PFSK-1 (cell line): ENCODE results near the gene TUBGCP5.

Experiments
- FOXP2 ChIP-seq: optimal IDR thresholded peaks from 2 replicates; pipeline ENCODE3; 2011; ENCODE audit warnings: borderline replicate concordance, control low read depth, inconsistent platforms; ENCODE audit not compliant: insufficient read depth; ENCODE audit errors: extremely low read length, extremely low read depth
- POLR2AphosphoS5 ChIP-seq: IDR thresholded peaks from 2 replicates; pipeline ENCODE4 v1.6.1; 2012; ENCODE audit warnings: low read depth, mild to moderate bottlenecking, control low read depth, low read length, moderate library complexity
- SIN3A ChIP-seq: IDR thresholded peaks from 2 replicates; pipeline ENCODE4 v1.6.1; 2012; ENCODE audit warnings: mild to moderate bottlenecking, low read length, moderate library complexity, borderline replicate concordance; ENCODE audit not compliant: insufficient read depth
- TAF1 ChIP-seq: IDR thresholded peaks from 2 replicates; pipeline ENCODE4 v1.6.1; 2012; ENCODE audit warnings: low read length, control low read depth, borderline replicate concordance; ENCODE audit not compliant: insufficient read depth
- TF ChIP-seq, protein P1 (sequence below), 2 experiments: IDR thresholded peaks; 2 replicates each; pipeline versions ENCODE4 v1.6.1 to v1.8.0; 2011 to 2012; ENCODE audit warnings: low read depth in 2 of 2, low read length in 2 of 2, control low read depth in 1 of 2, inconsistent platforms in 1 of 2, mild to moderate bottlenecking in 1 of 2, moderate library complexity in 1 of 2; ENCODE audit not compliant: insufficient read depth in 1 of 2

Gene TUBGCP5

DNA sequence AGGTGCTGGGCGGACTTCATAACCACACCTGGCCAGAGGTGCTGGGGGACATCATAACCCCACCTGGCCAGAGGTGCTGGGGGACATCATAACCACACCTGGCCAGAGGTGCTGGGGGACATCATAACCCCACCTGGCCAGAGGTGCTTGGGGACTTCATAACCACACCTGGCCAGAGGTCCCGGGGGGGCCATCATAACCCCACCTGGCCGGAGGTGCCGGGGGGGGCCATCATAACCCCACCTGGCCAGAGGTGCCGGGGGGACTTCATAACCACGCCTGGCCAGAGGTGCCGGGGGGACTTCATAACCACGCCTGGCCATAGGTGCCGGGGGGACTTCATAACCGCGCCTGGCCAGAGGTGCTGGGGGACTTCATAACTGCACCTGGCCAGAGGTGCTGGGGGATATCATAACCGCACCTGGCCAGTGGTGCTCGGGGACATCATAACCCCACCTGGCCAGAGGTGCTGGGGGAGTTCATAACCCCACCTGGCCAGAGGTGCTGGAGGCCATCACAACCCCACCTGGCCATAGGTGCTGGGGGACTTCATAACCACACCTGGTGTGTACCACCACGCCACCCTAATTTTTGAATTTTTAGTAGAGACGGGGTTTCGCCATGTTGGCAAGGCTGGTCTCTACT is 10.7 kb upstream of the TUBGCP5 start:
- no peak for TF ChIP-seq TAF1
- TF ChIP-seq, protein P1, sequence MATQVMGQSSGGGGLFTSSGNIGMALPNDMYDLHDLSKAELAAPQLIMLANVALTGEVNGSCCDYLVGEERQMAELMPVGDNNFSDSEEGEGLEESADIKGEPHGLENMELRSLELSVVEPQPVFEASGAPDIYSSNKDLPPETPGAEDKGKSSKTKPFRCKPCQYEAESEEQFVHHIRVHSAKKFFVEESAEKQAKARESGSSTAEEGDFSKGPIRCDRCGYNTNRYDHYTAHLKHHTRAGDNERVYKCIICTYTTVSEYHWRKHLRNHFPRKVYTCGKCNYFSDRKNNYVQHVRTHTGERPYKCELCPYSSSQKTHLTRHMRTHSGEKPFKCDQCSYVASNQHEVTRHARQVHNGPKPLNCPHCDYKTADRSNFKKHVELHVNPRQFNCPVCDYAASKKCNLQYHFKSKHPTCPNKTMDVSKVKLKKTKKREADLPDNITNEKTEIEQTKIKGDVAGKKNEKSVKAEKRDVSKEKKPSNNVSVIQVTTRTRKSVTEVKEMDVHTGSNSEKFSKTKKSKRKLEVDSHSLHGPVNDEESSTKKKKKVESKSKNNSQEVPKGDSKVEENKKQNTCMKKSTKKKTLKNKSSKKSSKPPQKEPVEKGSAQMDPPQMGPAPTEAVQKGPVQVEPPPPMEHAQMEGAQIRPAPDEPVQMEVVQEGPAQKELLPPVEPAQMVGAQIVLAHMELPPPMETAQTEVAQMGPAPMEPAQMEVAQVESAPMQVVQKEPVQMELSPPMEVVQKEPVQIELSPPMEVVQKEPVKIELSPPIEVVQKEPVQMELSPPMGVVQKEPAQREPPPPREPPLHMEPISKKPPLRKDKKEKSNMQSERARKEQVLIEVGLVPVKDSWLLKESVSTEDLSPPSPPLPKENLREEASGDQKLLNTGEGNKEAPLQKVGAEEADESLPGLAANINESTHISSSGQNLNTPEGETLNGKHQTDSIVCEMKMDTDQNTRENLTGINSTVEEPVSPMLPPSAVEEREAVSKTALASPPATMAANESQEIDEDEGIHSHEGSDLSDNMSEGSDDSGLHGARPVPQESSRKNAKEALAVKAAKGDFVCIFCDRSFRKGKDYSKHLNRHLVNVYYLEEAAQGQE (IDR thresholded peaks at IDR 0.05; ENCODE audit: insufficient read depth in 1 of 2, low read depth in 2 of 2, low read length in 2 of 2) = no peak
- TF ChIP-seq POLR2AphosphoS5 = no peak
- TF ChIP-seq FOXP2 = no peak
- no peak for TF ChIP-seq SIN3A

DNA sequence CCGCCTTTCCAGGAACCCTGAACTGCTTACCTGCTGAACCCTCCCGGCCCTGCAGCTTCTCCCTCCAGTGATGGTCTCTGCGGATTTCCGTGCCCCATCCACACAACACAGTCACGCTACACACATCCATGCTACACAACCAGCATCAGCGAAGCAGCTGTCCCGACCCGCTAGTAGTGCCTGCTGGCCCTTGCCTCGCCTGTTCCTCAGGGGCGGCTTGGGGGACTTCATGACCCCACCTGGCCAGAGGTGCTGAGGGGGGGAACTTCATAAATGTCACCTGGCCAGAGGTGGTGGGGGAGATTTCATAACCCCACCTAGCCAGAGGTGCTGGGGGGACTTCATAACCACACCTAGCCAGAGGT is 530 bp upstream of the TUBGCP5 start:
- no peak for TF ChIP-seq POLR2AphosphoS5
- TF ChIP-seq, protein P1 (IDR thresholded peaks at IDR 0.05; ENCODE audit: insufficient read depth in 1 of 2, low read depth in 2 of 2, low read length in 2 of 2) = no peak
- no peak for TF ChIP-seq FOXP2
- TF ChIP-seq TAF1 = no peak
- TF ChIP-seq SIN3A = no peak

DNA sequence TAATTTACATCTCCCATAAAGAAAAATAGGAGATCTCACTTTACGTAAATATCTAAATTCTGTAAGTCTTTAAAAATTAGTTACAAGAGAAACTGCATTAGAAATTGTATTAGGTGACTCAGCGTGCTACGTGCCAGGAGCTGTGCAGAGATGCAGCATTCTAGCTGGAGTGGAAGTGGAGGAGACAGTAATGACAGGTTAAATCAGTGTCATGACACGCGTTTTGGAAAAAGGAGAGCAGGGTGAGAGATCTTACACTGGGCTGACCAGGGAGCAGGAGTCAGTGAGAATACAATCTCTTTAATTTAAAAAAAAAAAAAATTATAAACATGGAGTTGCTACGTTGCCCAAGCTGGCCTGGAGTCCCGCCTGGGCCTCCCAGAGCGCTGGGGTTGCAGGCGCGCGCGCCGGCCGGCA is 635 bp downstream of the TUBGCP5 start:
- TF ChIP-seq SIN3A (no peak), FOXP2 (no peak), TAF1 (no peak), POLR2AphosphoS5 (no peak)
- TF ChIP-seq, protein P1 (IDR thresholded peaks at IDR 0.05; ENCODE audit: insufficient read depth in 1 of 2, low read depth in 2 of 2, low read length in 2 of 2) = no peak

DNA sequence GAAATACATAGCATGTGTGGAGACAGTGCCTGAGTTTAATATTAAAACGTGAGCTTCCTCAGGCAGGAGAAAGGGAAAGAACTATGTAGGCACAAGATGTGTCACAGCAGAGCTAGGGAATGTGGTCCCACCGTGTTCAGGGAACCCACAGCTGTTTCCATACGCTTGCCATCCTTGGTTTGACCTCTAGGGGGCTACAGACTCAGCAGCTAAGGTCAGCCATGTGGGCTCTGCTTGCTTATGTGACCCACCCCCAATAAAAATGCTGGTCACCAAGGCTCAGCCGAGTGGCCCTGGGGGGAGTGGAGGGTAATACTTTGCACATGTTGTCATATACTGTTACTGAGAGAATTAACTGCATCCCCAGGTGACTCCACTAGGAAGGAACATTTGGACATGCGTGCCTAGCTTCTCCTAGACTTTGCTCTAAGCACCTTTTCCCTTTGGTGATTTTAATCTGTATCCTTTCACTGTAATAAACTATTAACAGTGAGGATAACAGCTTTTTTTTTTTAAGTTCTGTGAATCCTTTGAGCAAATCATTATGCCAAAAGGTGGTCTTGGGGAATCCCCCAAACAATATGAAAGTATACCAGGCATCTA is 3.3 kb downstream of the TUBGCP5 start:
- TF ChIP-seq, protein P1 (IDR thresholded peaks at IDR 0.05; ENCODE audit: insufficient read depth in 1 of 2, low read depth in 2 of 2, low read length in 2 of 2) = no peak
- no peak for TF ChIP-seq TAF1
- TF ChIP-seq SIN3A = no peak
- no peak for TF ChIP-seq FOXP2
- no peak for TF ChIP-seq POLR2AphosphoS5

DNA sequence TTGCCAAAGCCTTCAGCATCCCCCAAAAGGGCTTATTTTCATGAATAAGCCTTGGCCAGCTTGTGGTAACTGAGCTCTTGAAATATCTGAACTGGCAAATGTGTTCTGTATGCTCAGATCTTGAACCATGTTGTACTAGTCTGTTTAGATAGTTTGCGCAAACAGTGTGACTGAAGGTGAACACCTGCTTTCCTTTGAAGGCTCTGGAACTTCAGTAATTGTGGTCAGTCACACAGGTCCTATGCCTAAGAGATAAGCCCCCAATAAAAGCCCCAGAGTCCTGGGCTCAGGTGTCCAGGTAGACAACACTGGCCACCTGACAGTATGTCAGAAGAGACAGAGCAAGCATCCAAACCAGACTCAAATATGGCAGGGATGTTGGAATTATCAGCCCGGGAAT is 5.4 kb downstream of the TUBGCP5 start:
- TF ChIP-seq, protein P1 (IDR thresholded peaks at IDR 0.05; ENCODE audit: insufficient read depth in 1 of 2, low read depth in 2 of 2, low read length in 2 of 2) = no peak
- TF ChIP-seq POLR2AphosphoS5 (no peak), SIN3A (no peak), FOXP2 (no peak), TAF1 (no peak)
